PC-3 (cell line): ENCODE data around the gene ABCC11.

ENCODE experiments used
- EZH2 ChIP-seq: fragments of 300-600 bp; sonication (generic); IDR thresholded peaks from one replicate; pipeline ENCODE4 v1.6.1; 2017; ENCODE audit warnings: antibody characterized with exemption, mild to moderate bottlenecking, low read length; ENCODE audit not compliant: unreplicated experiment
- TF ChIP-seq, protein P1 (sequence below): fragments of 300-600 bp; sonication (generic); conservative IDR thresholded peaks from 2 replicates; pipeline ENCODE4 v1.5.1; 2017; ENCODE audit warnings: antibody characterized with exemption, low read depth, mild to moderate bottlenecking, low read length

DNA sequence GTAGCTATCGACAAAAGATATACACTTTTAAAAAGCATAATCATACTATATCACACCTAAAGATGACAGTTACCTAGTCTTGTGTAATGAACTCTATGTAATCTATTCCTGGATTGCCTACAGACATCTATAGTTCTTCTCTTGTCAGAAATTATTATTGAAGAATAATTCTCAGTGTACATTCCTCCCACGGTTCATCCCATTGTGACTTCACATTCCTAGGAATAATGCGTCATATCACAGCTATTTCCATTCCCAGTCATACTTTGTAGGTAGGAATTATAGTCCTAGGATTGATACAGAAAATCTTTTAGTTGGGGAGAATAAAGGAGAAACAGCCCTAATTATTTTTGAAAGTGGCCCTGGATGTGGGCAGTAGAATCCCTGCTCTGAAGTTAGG lies 44.0 kb upstream of the ABCC11 start:
- TF ChIP-seq, protein P1, sequence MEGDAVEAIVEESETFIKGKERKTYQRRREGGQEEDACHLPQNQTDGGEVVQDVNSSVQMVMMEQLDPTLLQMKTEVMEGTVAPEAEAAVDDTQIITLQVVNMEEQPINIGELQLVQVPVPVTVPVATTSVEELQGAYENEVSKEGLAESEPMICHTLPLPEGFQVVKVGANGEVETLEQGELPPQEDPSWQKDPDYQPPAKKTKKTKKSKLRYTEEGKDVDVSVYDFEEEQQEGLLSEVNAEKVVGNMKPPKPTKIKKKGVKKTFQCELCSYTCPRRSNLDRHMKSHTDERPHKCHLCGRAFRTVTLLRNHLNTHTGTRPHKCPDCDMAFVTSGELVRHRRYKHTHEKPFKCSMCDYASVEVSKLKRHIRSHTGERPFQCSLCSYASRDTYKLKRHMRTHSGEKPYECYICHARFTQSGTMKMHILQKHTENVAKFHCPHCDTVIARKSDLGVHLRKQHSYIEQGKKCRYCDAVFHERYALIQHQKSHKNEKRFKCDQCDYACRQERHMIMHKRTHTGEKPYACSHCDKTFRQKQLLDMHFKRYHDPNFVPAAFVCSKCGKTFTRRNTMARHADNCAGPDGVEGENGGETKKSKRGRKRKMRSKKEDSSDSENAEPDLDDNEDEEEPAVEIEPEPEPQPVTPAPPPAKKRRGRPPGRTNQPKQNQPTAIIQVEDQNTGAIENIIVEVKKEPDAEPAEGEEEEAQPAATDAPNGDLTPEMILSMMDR: no peak
- no peak for TF ChIP-seq EZH2
